SK-N-SH (cell line): ENCODE data around the gene RNF166. TPM values are rescaled to one million over a fixed set of nuclear protein-coding genes. Genes with fewer than 3 reads are reported as not detected.

Source experiments
- CTCF ChIA-PET: fragments of 300-600, 350-600 bp; formaldehyde crosslinking; extraction: SDS; loops from one replicate; lab custom pipeline; 2021; lab: Yijun Ruan, JAX
- POLR2A ChIA-PET: fragments of 350-600 bp; sonication (Branson Sonifier 250); formaldehyde crosslinking; extraction: SDS; loops from one replicate; lab custom pipeline; 2020; ENCODE audit warnings: antibody characterized with exemption, inconsistent platforms; lab: Yijun Ruan, JAX
- DNase-seq: peaks from one replicate; pipeline ENCODE4 v3.0.0; 2012
- H2AFZ ChIP-seq: fragments of 200-600 bp; sonication (generic); 2 replicates; pipeline ENCODE4 v1.8.1; 2016; ENCODE audit warnings: antibody characterized with exemption, mild to moderate bottlenecking, low read depth
- H3F3A ChIP-seq: fragments of 200-600 bp; sonication (generic); replicated peaks from 2 replicates; pipeline ENCODE3; 2016; ENCODE audit warnings: antibody characterized with exemption, mild to moderate bottlenecking; ENCODE audit not compliant: insufficient read depth
- H3K27ac ChIP-seq, 2 experiments: fragments of 200-500 bp in 1 of 2; fragments of 200-600 bp in 1 of 2; sonication (Bioruptor generic) in 1 of 2; sonication (generic), shearing (Covaris generic) in 1 of 2; 2 replicates each; pipeline versions ENCODE4 v1.5.1 to v1.6.1; 2014 to 2016; ENCODE audit warnings: low read depth in 2 of 2, inconsistent platforms in 1 of 2, low read length in 1 of 2, mild to moderate bottlenecking in 1 of 2, mixed read lengths in 1 of 2
- H3K27me3 ChIP-seq: fragments of 200-600 bp; sonication (generic), shearing (Covaris generic); 2 replicates; pipeline ENCODE4 v1.6.1; 2016; ENCODE audit warnings: mixed run types; ENCODE audit not compliant: insufficient read depth
- H3K36me3 ChIP-seq, 2 experiments: fragments of 200-500 bp in 1 of 2; fragments of 200-600 bp in 1 of 2; sonication (Bioruptor generic) in 1 of 2; sonication (generic) in 1 of 2; replicated peaks in 1 of 2; 2 replicates each; pipeline versions ENCODE3 to v1.5.1; 2014 to 2016; ENCODE audit warnings: low read length in 1 of 2, mild to moderate bottlenecking in 1 of 2; ENCODE audit not compliant: insufficient read depth in 2 of 2, control insufficient read depth in 1 of 2
- H3K4me1 ChIP-seq, 2 experiments: fragments of 200-500 bp in 1 of 2; fragments of 200-600 bp in 1 of 2; sonication (Bioruptor generic) in 1 of 2; sonication (generic), shearing (Covaris generic) in 1 of 2; 2 replicates each; pipeline versions ENCODE4 v1.5.1 to v1.6.1; 2014 to 2016; ENCODE audit warnings: low read depth in 1 of 2, low read length in 1 of 2, mixed run types in 1 of 2; ENCODE audit not compliant: insufficient read depth in 2 of 2, control insufficient read depth in 1 of 2
- H3K4me2 ChIP-seq: fragments of 200-600 bp; sonication (generic), shearing (Covaris generic); 2 replicates; pipeline ENCODE4 v1.6.1; 2017; ENCODE audit warnings: mixed run types
- H3K4me3 ChIP-seq, 2 experiments: fragments of 200-500 bp in 1 of 2; fragments of 200-600 bp in 1 of 2; sonication (Bioruptor generic) in 1 of 2; sonication (generic), shearing (Covaris generic) in 1 of 2; 2 replicates each; pipeline versions ENCODE4 v1.5.1 to v1.8.1; 2014 to 2016; ENCODE audit warnings: low read depth in 2 of 2, inconsistent platforms in 1 of 2, low read length in 1 of 2, mild to moderate bottlenecking in 1 of 2, mixed read lengths in 1 of 2, moderate library complexity in 1 of 2
- H3K79me2 ChIP-seq: fragments of 200-600 bp; sonication (generic); 2 replicates; pipeline ENCODE4 v1.8.1; 2017; ENCODE audit warnings: mild to moderate bottlenecking; ENCODE audit not compliant: insufficient read depth
- H3K9ac ChIP-seq: fragments of 200-600 bp; sonication (generic); 2 replicates; pipeline ENCODE4 v1.6.1; 2017; ENCODE audit warnings: mixed run types
- H3K9me2 ChIP-seq: fragments of 200-600 bp; sonication (generic); 2 replicates; pipeline ENCODE4 v1.6.1; 2017; ENCODE audit warnings: mixed run types
- H3K9me3 ChIP-seq: fragments of 200-600 bp; sonication (generic); 2 replicates; pipeline ENCODE4 v1.6.1; 2017; ENCODE audit warnings: mixed run types, mild to moderate bottlenecking, moderate library complexity
- H4K20me1 ChIP-seq: fragments of 200-600 bp; sonication (generic); 2 replicates; pipeline ENCODE4 v1.6.1; 2017; ENCODE audit warnings: mild to moderate bottlenecking, mixed run types; ENCODE audit not compliant: insufficient read depth
- FOXJ3 ChIP-seq: sonication (generic); formaldehyde crosslinking; IDR thresholded peaks from 2 replicates; pipeline ENCODE4 v1.5.1; 2020; ENCODE audit warnings: mild to moderate bottlenecking, missing genetic modification reagents
- FOXM1 ChIP-seq: IDR thresholded peaks from 2 replicates; pipeline ENCODE4 v1.4.0; 2012; ENCODE audit warnings: low read depth, mild to moderate bottlenecking
- GABPA ChIP-seq: IDR thresholded peaks from 2 replicates; pipeline ENCODE4 v1.4.0; 2012; ENCODE audit warnings: low read depth, mild to moderate bottlenecking
- GATA2 ChIP-seq: sonication (generic); formaldehyde crosslinking; IDR thresholded peaks from 2 replicates; pipeline ENCODE4 v1.5.0; 2020; ENCODE audit warnings: mild to moderate bottlenecking, missing genetic modification reagents
- MAX ChIP-seq: IDR thresholded peaks from 2 replicates; pipeline ENCODE4 v1.4.0; 2012; ENCODE audit warnings: low read depth
- MEF2A ChIP-seq: IDR thresholded peaks from 2 replicates; pipeline ENCODE4 v1.4.0; 2012; ENCODE audit warnings: low read depth, borderline replicate concordance
- MXI1 ChIP-seq: IDR thresholded peaks from 2 replicates; pipeline ENCODE4 v1.6.1; 2012; ENCODE audit warnings: mild to moderate bottlenecking, low read depth, low read length, improper control_type of control experiment
- NFIC ChIP-seq: IDR thresholded peaks from 2 replicates; pipeline ENCODE4 v1.4.0; 2012; ENCODE audit warnings: borderline replicate concordance
- RCOR1 ChIP-seq: fragments of 150-350 bp; IDR thresholded peaks from 2 replicates; pipeline ENCODE4 v1.6.1; 2017; ENCODE audit warnings: antibody characterized with exemption, low read length
- REST ChIP-seq: IDR thresholded peaks from 2 replicates; pipeline ENCODE4 v1.6.1; 2012; ENCODE audit warnings: mild to moderate bottlenecking, low read depth, low read length, moderate library complexity
- RFX5 ChIP-seq: IDR thresholded peaks from 2 replicates; pipeline ENCODE4 v1.6.1; 2012; ENCODE audit warnings: mild to moderate bottlenecking, improper control_type of control experiment, low read length
- RXRA ChIP-seq: IDR thresholded peaks from 2 replicates; pipeline ENCODE4 v1.4.0; 2012; ENCODE audit warnings: low read depth, mild to moderate bottlenecking, borderline replicate concordance
- SIN3A ChIP-seq: IDR thresholded peaks from 2 replicates; pipeline ENCODE4 v1.6.1; 2012; ENCODE audit warnings: low read depth, mild to moderate bottlenecking, low read length, moderate library complexity, borderline replicate concordance
- SMC3 ChIP-seq: IDR thresholded peaks from 2 replicates; pipeline ENCODE4 v1.6.1; 2012; ENCODE audit warnings: low read depth, low read length, improper control_type of control experiment
- TAF1 ChIP-seq: IDR thresholded peaks from 2 replicates; pipeline ENCODE4 v1.6.1; 2012; ENCODE audit warnings: low read depth, mild to moderate bottlenecking, low read length, moderate library complexity, borderline replicate concordance
- TEAD4 ChIP-seq: IDR thresholded peaks from 2 replicates; pipeline ENCODE4 v1.4.0; 2012; ENCODE audit warnings: mild to moderate bottlenecking, borderline replicate concordance; ENCODE audit not compliant: insufficient read depth
- USF1 ChIP-seq: IDR thresholded peaks from 2 replicates; pipeline ENCODE4 v1.4.0; 2012; ENCODE audit warnings: low read depth, borderline replicate concordance
- USF2 ChIP-seq: fragments of 150-350 bp; IDR thresholded peaks from 2 replicates; pipeline ENCODE4 v1.6.1; 2017; ENCODE audit warnings: antibody characterized with exemption, low read length, low read depth, borderline replicate concordance
- YY1 ChIP-seq: IDR thresholded peaks from 2 replicates; pipeline ENCODE4 v1.4.0; 2012; ENCODE audit warnings: low read depth, mild to moderate bottlenecking
- ZBTB33 ChIP-seq: IDR thresholded peaks from 2 replicates; pipeline ENCODE4 v1.4.0; 2012; ENCODE audit warnings: low read depth, borderline replicate concordance
- WGBS: methylation state at CpG from one replicate; pipeline ENCODE4 v1.1.6; 2017; ENCODE audit warnings: low lambda C conversion rate; 5-methylcytosine and 5-hydroxymethylcytosine counted together
- polyA plus RNA-seq, 3 experiments: library from polyadenylated mRNA; depleted of rRNA; stranded (reverse); fragments of >200 nt; gene quantifications; 2 replicates each; pipeline ENCODE4 v1.2.3, GENCODE V29; 2012

Gene RNF166
- polyA plus RNA-seq, 1 of the 3 experiments (the other 2 are of a cell fraction), result 17.2 TPM

- TF ChIP-seq USF2 (no peak), GABPA (no peak), MAX (no peak), ZBTB33 (no peak)
These were observed 29.5 kb downstream of the RNF166 start (continued) for GRCh38 chr16:88676502-88677242.

- no peak overlapping the region for H2AFZ ChIP-seq
- no peaks in the 10 kb centered on the region for H3K27me3 ChIP-seq
- H3K9me3 ChIP-seq, result no peaks in the 10 kb centered on the region
- no peak overlapping the region for H3K4me3 ChIP-seq
- WGBS, result 90% methylated on average over 17 of the region's 19 CpGs
- H3K79me2 ChIP-seq, result no peaks in the 10 kb centered on the region
- H3K9ac ChIP-seq, result no peak overlapping the region
- TF ChIP-seq GATA2 (no peak), SIN3A (no peak), MXI1 (no peak), USF1 (no peak), YY1 (no peak), TAF1 (no peak), REST (no peak), SMC3 (no peak), FOXJ3 (no peak), FOXM1 (no peak), NFIC (no peak), RCOR1 (no peak), GABPA (no peak), RFX5 (no peak), TEAD4 (no peak), RXRA (no peak), MEF2A (no peak), USF2 (no peak)
- TF ChIP-seq, all 33 proteins: peak for 0
- H3F3A ChIP-seq, result no peaks in the 10 kb centered on the region
- POLR2A ChIA-PET, result no interaction called here
- CTCF ChIA-PET, result interaction anchor here (1.0 kb wide), 1 partner anchor 12 kb away, joined by 3 read pairs; no protein-coding TSS in a partner anchor
- H4K20me1 ChIP-seq, result no peaks in the 10 kb centered on the region
- no peak overlapping the region for H3K4me2 ChIP-seq
- H3K9me2 ChIP-seq, result no peaks in the 10 kb centered on the region
- no peak for DNase-seq
- H3K27ac ChIP-seq, result no peak overlapping the region
- peaks cover 0 to 5% of the 10 kb centered on the region in 2 experiments; a peak in 1 of 4 replicates for H3K4me1 ChIP-seq
- peaks cover 0 to 3% of the 10 kb centered on the region in 2 experiments for H3K36me3 ChIP-seq
These were observed 32.4 kb downstream of the RNF166 start for GRCh38 chr16:88673716-88674379.
